ENCODE results near the gene IQCE.
"Not testable (repeated sequence)": the region's sequence is repeated elsewhere in the genome, so short reads cannot be mapped to it uniquely, and the experiment has no call there.

IQCE gene

DNA sequence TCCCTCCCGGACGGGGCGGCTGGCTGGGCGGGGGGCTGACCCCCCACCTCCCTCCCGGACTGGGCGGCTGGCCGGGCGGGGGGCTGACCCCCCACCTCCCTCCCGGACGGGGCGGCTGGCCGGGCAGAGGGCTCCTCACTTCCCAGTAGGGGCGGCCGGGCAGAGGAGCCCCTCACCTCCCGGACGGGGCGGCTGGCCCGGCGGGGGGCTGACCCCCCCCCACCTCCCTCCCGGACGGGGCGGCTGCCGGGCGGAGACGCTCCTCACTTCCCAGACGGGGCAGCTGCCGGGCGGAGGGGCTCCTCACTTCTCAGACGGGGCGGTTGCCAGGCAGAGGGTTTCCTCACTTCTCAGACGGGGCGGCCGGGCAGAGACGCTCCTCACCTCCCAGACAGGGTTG lies 24.6 kb upstream of the IQCE start:
- DNase-seq, result not testable (repeated sequence)

- DNase-seq, result not testable (repeated sequence)
These were observed 22.7 kb upstream of the IQCE start for GRCh38 chr7:2535872-2536627.

GRCh38 chr7:2537981-2538851 lies 20.6 kb upstream of the IQCE start:
- DNase-seq, result no peak

GRCh38 chr7:2539031-2539911 lies 19.5 kb upstream of the IQCE start:
- no peak for DNase-seq

GRCh38 chr7:2540133-2540532 lies 18.6 kb upstream of the IQCE start:
- DNase-seq, result no peak

DNA sequence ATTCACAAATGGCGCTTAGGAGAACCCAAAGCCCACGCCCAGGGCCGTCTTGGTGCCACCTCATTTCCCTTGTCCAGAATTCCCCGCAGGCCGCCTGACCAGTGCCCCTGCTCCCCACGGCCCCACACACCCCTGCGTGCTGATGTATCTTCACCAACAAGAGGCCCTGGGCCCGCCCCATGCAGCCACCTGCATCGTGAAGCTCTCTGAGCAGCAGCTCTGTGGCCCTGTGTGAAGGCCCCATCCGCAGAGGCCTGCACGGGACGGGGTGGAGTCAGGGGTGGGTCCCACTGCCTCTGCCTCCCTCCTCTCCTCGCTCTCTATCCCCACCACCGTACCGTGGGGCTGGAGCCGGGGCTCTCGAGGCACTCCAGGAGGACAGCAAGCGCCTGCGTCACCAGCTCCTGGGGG lies 18.1 kb upstream of the IQCE start:
- DNase-seq, result no peak

DNA sequence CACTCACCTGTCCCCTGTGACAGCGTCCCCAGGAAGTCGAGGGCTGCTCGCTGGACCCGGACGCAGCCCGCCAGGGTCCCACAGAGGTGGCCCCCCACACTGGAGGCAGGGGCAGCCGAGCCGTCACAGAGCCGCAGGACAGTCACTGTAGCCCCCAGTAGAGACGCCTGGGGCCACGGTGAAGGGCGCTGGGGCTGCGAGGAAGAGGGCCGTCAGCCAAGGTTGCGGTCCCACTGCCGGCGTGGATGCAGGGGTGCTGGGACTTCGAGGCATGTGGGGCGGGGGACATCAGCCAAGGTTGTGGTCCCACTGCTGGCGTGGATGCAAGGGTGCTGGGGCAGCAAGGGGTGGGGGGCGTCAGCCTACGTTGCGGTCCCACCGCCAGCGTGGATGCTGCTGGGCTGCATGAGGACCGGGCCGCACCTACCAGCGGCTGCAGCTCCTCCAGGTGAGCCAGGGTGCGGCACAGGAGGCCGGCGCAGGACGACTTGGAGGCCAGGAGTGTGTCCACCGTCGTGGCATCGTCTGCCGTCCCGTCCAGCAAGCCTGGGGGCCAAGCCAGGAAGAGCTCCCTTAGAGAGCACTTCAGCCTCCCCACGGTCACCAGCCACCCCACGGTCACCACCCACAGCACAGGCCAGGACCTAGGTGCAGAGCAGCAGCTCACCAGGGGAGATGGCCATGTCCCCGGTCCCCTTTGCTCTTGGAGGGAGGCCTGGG lies 17.3 kb upstream of the IQCE start:
- no peak for DNase-seq

GRCh38 chr7:2542011-2542915 lies 16.5 kb upstream of the IQCE start:
- no peak for DNase-seq

GRCh38 chr7:2542916-2543871 lies 15.6 kb upstream of the IQCE start:
- no peak for DNase-seq

DNA sequence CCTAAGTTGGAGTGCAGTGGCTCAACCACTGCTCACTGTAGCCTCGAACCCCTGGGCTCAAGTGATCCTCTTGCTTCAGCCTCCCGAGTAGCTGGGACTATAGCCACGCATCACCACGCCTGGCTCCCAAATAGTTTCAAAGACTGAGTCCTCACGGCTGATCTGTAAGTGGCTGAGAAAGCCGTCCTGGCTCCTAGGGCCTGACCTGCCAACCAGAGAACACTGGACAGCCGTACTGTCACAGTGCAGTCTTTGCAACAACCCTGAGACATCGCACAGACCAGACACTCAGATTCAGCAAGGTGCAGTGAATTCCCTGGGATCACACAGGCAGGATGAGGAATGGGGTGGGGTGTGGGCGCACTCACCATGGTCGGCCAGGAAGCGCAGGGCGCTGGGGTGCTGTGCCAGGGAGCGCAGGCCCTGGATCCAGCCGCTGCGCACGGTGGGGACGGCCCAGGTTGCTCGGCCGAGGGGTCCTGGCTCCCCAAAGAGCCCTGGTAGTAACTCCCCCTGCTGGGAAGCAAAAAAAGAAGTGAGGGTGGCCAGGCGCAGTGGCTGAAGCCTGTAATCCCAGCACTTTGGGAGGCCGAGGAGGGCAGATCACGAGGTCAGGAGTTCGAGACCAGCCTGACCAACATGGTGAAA lies 14.1 kb upstream of the IQCE start:
- DNase-seq, result no peak

DNA sequence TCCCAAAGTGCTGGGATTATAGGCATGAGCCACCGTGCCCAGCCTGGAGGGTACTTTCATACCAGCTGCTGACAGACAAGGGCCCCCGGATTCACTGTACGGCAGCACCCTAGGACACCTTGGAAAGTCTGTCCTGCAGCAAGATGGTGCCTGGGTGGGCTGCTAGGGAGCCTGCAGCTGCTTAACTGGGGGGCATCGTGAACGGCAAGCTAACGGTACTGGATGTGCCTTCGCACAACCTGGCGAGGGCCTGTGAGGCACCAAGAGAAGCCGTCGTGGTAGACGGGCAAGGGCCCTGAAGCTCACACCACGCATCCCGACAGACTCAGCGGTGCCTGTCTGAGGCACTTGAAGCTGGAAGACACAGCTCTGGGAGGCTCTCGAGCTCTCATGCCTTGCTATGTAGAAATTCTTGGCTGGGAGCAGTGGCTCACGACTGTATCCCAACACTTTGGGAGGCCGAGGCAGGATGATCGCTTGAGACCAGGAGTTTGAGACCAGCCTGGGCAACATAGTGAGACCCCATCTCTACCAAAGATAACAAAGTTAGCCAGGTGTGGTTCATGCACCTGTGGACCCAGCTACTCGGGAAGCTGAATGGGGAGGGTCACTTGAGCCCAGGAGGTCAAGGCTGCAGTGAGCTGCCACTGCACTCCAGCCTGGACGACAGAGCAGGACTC lies 12.9 kb upstream of the IQCE start:
- no peak for DNase-seq

GRCh38 chr7:2546776-2547586 lies 11.8 kb upstream of the IQCE start:
- no peak for DNase-seq

DNA sequence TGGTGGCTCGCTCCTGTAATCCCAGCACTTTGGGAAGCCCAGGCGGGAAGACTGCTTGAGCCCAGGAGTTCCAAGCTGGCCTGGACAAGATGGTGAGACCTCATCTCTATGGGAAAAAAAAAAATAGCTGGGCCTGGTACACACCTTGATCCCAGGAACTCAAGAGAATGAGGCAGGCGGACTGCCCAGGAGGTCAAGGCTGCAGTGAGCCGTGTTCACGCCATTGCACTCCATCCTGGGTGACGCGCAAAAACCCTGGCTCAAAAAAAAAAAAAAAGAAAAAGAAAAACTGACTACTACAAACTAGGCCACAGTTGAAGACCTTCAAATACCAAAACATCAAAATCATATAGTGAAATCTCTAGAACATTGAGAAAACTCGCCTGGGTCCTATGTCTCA lies 7.4 kb upstream of the IQCE start:
- DNase-seq, result no peak

GRCh38 chr7:2553108-2553507 lies 5.7 kb upstream of the IQCE start:
- DNase-seq, result no peak

DNA sequence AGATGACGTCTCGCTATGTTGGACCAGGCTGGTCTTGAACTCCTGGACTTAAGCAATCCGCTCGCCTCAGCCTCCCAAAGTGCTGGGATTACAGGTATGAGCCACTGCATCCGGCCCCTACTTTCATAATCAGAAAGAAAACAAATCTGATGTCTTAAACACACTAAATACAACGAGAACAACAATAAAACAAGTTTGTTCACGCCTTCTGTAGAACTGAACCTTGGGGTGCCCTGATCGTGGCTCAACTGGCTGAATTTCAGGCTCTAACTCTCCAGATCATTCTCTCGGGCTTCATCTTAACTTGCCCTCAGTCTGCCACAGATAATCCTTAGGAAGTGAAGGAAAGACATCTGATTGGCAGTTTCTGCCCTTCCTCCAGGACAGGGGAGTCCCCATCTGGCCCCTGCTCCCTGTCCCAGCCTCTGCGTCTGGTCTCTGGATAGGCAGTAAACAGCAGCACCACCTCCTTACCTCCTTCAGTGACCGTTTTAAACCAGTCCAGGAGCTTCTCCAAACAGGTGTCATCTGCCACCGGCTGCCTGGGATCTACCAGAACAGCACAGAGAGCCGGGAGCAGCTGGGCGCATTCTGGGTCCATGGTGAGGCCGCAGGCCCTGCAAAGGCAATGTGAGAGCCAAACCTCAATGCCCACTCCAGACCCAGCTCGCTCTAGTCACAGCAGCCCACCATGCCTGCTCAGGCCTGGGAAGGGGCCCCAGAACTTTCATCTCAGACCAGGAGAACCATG lies 4.8 kb upstream of the IQCE start:
- no peak for DNase-seq

DNA sequence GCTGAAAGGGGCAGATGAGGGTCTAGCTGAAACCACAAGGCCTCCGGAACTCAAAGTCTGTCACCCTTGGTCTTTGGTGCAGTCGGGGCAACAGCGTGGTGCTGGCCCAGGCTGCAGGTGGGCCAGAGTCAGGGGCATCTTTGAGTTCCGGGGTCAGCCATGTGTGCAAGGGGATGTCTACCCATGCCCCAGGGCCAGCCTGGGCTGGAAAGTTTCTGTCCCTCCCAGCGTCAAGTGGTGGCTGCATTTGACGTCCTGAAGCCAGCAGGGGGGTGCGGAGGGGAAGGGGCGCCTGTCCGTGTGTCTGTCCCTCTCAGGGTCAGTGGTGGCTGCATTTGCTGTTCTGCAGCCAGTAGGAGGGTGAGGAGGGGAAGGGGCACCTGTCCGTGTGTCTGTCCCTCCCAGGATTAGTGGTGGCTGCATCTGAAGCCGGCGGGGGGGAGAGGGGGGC lies 4.1 kb upstream of the IQCE start:
- DNase-seq, result no peak
